Aorta (tissue), 5 donors: ENCODE results near the gene ABCD4. TPM values are rescaled to one million over a fixed set of nuclear protein-coding genes. Genes with fewer than 3 reads are reported as not detected.

Source experiments
- ATAC-seq: fragments of 200-7000 bp; cut with Tn5 transposase; one replicate; pipeline ENCODE4 v1.9.1; 2022; ENCODE audit warnings: moderate library complexity; ENCODE audit not compliant: low FRiP score
- DNase-seq, 2 donors: peaks; one replicate each; pipeline ENCODE4 v3.0.0-alpha.2; 2020
- H3K27ac ChIP-seq, 2 donors: one replicate each; pipeline ENCODE4 v1.5.1; 2013; ENCODE audit warnings: low read length in 2 of 2, mild to moderate bottlenecking in 2 of 2, moderate library complexity in 2 of 2, control low read depth in 1 of 2, inconsistent platforms in 1 of 2, low read depth in 1 of 2
- H3K27me3 ChIP-seq, 2 donors: one replicate each; pipeline ENCODE4 v1.6.1; 2013; ENCODE audit warnings: control low read depth in 1 of 2, low read length in 1 of 2, mild to moderate bottlenecking in 1 of 2, moderate library complexity in 1 of 2; ENCODE audit not compliant: insufficient read depth in 2 of 2, control insufficient read depth in 1 of 2
- H3K36me3 ChIP-seq, 2 donors: one replicate each; pipeline ENCODE4 v1.6.1; 2013; ENCODE audit warnings: control low read depth in 1 of 2, low read length in 1 of 2, mild to moderate bottlenecking in 1 of 2; ENCODE audit not compliant: insufficient read depth in 2 of 2, control insufficient read depth in 1 of 2
- H3K4me1 ChIP-seq, 2 donors: one replicate each; pipeline ENCODE4 v1.6.1; 2013; ENCODE audit warnings: low read length in 2 of 2, control low read depth in 1 of 2, mild to moderate bottlenecking in 1 of 2, moderate library complexity in 1 of 2; ENCODE audit not compliant: insufficient read depth in 2 of 2, control insufficient read depth in 1 of 2
- H3K4me3 ChIP-seq, 2 donors: one replicate each; pipeline ENCODE4 v1.5.1; 2013; ENCODE audit warnings: low read length in 2 of 2, control low read depth in 1 of 2, mild to moderate bottlenecking in 1 of 2
- H3K9me3 ChIP-seq: one replicate; pipeline ENCODE4 v1.6.1; 2013; ENCODE audit warnings: mild to moderate bottlenecking, low read length; ENCODE audit not compliant: control insufficient read depth
- whole genome bisulfite sequencing, 2 donors: extraction: QIAGEN DNeasy Blood & Tissue Kit; methylation state at CpG; one replicate each; pipeline ENCODE4 v1.1.7; 2013; 5-methylcytosine and 5-hydroxymethylcytosine counted together
- intact Hi-C, 2 donors: fragments of 100-400 bp; cut with DNase I; formaldehyde crosslinking; loops; one replicate each; pipeline versions ENCODE4 v1.14.2 to v1.15.0; 2022
- polyA plus RNA-seq, 2 donors: library from polyadenylated mRNA; stranded (reverse); fragments of 200-250 nt; gene quantifications; one replicate each; pipeline ENCODE4 v1.2.3, GENCODE V29; 2013
- total RNA-seq, 2 donors: library from RNA; stranded (reverse); fragmentation: NEBNext Ultra II Directional; extraction: Animal tissue kit (Norgen Biotek cat#: 25700); gene quantifications; one replicate each; pipeline ENCODE4 v1.2.1, GENCODE V29; 2021
- donor health status: healthy with polysubstance abuse.
- donor health status: Bipolar disorder and iron deficiency.
- donor health status: DM: no; HTN: no; CAD: no.
- donor health status: DM: no; HTN: no; CAD: no.
- donor health status: DM: yes; HTN: yes; CAD: no.

Gene ABCD4
- total and polyA plus RNA-seq, 4 donors, result 10.5 to 102 (median 53.9) TPM

- Histone ChIP-seq H3K36me3 (no peaks in the 10 kb centered on the region), H3K27me3 (no peaks in the 10 kb centered on the region), H3K4me3 (no peak overlapping the region), H3K4me1 (no peaks in the 10 kb centered on the region), H3K9me3 (no peaks in the 10 kb centered on the region), H3K27ac (no peak overlapping the region)
- DNase-seq, result no peak
- no peak for ATAC-seq
- intact Hi-C loops, result no loop called here
- 89 to 92% methylated on average over 25 to 29 of the region's 29 CpGs for WGBS, 2 donors
These were observed 42.1 kb downstream of the ABCD4 start for GRCh38 chr14:74260525-74261233.

- ATAC-seq, result no peak
- no peak overlapping the region for H3K4me3 ChIP-seq
- no peaks in the 10 kb centered on the region for H3K4me1 ChIP-seq
- H3K27me3 ChIP-seq, result no peaks in the 10 kb centered on the region
- H3K36me3 ChIP-seq, result no peaks in the 10 kb centered on the region
- intact Hi-C loops, result loop anchor here in 1 of 2 donors (5.0 to 10.0 kb wide), 2 partner anchors 37 to 145 kb away; no protein-coding TSS in a partner anchor
- DNase-seq, result no peak
- H3K27ac ChIP-seq, result no peak overlapping the region
- WGBS, 2 donors, result 98% methylated on average over 12 of the region's 12 CpGs
- no peaks in the 10 kb centered on the region for H3K9me3 ChIP-seq
These were observed 43.2 kb downstream of the ABCD4 start for GRCh38 chr14:74259513-74259912.

GRCh38 chr14:74258764-74259035 lies 44.0 kb downstream of the ABCD4 start:
- H3K4me3 ChIP-seq, result no peak overlapping the region
- H3K36me3 ChIP-seq, result no peaks in the 10 kb centered on the region
- H3K27ac ChIP-seq, result no peak overlapping the region
- H3K9me3 ChIP-seq, result no peaks in the 10 kb centered on the region
- intact Hi-C loops, result loop anchor here in 1 of 2 donors (5.0 to 10.0 kb wide), 2 partner anchors 36 to 144 kb away; no protein-coding TSS in a partner anchor
- WGBS, 2 donors, result 68 to 83% methylated on average over 3 of the region's 3 CpGs
- no peak for DNase-seq
- no peaks in the 10 kb centered on the region for H3K27me3 ChIP-seq
- H3K4me1 ChIP-seq, result no peaks in the 10 kb centered on the region
- ATAC-seq, result no peak

- Histone ChIP-seq H3K4me1 (no peaks in the 10 kb centered on the region), H3K36me3 (no peaks in the 10 kb centered on the region), H3K9me3 (no peaks in the 10 kb centered on the region), H3K4me3 (peak overlapping the region; percentile 63 to 89), H3K27ac (no peak overlapping the region), H3K27me3 (no peaks in the 10 kb centered on the region)
- intact Hi-C loops, result loop anchor here (2.0 to 10.0 kb wide), 3 partner anchors 36 to 147 kb away; no protein-coding TSS in a partner anchor
- DNase-seq, result no peak
- no peak for ATAC-seq
- 8 to 9% methylated on average over 56 of the region's 56 CpGs for WGBS, 2 donors
These were observed 44.6 kb downstream of the ABCD4 start for GRCh38 chr14:74257941-74258763.

GRCh38 chr14:74257078-74257940 lies 45.4 kb downstream of the ABCD4 start:
- Histone ChIP-seq H3K9me3 (no peaks in the 10 kb centered on the region), H3K4me3 (peak overlapping the region; percentile 63 to 89), H3K36me3 (no peaks in the 10 kb centered on the region), H3K27me3 (no peaks in the 10 kb centered on the region), H3K27ac (no peak overlapping the region), H3K4me1 (no peaks in the 10 kb centered on the region)
- DNase-seq (peak in 1 of 2 donors; percentile 85), ATAC-seq (peak; percentile 90)
- intact Hi-C loops, result loop anchor here (2.0 to 10.0 kb wide), 3 partner anchors 35 to 147 kb away; no protein-coding TSS in a partner anchor
- WGBS, 2 donors, result 1% methylated on average over 63 to 68 of the region's 68 CpGs

GRCh38 chr14:74255281-74255680 lies 47.5 kb downstream of the ABCD4 start:
- H3K4me3 ChIP-seq, result no peak overlapping the region
- no peaks in the 10 kb centered on the region for H3K9me3 ChIP-seq
- H3K36me3 ChIP-seq, result no peaks in the 10 kb centered on the region
- H3K27me3 ChIP-seq, result no peaks in the 10 kb centered on the region
- WGBS, 2 donors, result 80 to 87% methylated on average over 3 of the region's 3 CpGs
- intact Hi-C loops, result loop anchor here in 1 of 2 donors (5.0 to 10.0 kb wide), 2 partner anchors 33 to 140 kb away; no protein-coding TSS in a partner anchor
- DNase-seq (no peak), ATAC-seq (no peak)
- H3K27ac ChIP-seq, result no peak overlapping the region
- no peaks in the 10 kb centered on the region for H3K4me1 ChIP-seq

- Histone ChIP-seq H3K27me3 (no peaks in the 10 kb centered on the region), H3K36me3 (no peaks in the 10 kb centered on the region), H3K27ac (no peak overlapping the region), H3K4me1 (no peaks in the 10 kb centered on the region), H3K4me3 (no peak overlapping the region), H3K9me3 (no peaks in the 10 kb centered on the region)
- no peak for ATAC-seq
- intact Hi-C loops, result loop anchor here (5.0 to 10.0 kb wide), 2 partner anchors 32 to 135 kb away; no protein-coding TSS in a partner anchor
- no peak for DNase-seq
- whole genome bisulfite sequencing, 2 donors, result 67 to 70% methylated on average over 12 of the region's 12 CpGs
These were observed 53.0 kb downstream of the ABCD4 start for GRCh38 chr14:74249433-74250375.
